ENCODE results near the gene HOXC4.
"Not testable (repeated sequence)": the region's sequence is repeated elsewhere in the genome, so short reads cannot be mapped to it uniquely, and the experiment has no call there.

The HOXC4 gene

DNA sequence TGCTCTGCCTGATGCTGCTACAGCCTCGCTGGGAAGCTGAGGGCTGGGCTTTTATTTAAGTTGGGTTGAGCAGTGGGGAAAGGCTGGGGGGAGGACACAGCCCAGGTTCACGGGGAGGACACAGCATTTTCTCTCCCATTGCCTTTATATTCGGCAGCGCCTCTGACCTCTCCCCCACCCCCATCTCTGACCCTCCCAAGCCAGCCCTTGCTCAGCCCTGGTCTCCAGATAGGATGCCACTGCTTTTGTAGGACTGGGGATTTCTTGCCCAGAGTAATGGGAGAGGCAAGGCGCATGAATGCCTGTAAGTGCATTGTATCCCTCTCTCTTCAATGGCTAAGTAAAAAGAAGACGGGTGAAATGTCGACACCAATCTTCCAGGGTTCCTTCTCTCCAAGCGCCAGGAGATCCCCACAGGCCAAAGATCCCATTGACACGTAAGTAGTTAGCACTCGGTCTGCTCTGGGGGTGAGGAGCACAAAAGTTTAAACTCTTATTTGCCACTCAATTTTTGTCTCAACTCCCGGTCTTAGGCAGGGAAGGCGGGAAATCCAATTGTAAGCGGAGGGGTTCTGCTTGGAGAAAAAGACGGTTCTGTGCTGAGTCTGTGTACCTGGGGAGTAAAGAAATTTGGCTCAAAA, 4.6 kb downstream of the HOXC4 start:
- no peak for DNase-seq (ENCODE audit: low spot score)

DNA sequence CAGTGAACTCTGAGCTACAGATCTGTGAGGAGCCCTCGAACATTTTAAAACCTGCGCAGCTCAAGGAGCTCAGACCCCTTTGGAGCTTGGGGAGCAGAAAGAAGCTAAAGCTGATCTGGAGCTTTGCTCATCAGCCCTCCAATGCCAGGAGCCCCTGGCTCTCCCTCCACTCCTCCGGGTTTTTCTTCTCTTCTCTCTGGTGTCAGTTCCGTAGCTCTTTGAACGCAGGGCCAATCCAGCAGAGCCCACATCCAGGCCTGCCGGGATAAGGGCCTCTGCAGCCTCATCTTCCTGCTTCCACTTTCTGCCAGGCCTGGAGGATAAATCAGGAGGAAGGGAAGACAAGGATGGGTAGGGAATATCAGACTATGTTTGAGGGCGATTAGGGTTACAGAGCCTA, 6.0 kb downstream of the HOXC4 start:
- no peak for DNase-seq (ENCODE audit: low spot score)

DNA sequence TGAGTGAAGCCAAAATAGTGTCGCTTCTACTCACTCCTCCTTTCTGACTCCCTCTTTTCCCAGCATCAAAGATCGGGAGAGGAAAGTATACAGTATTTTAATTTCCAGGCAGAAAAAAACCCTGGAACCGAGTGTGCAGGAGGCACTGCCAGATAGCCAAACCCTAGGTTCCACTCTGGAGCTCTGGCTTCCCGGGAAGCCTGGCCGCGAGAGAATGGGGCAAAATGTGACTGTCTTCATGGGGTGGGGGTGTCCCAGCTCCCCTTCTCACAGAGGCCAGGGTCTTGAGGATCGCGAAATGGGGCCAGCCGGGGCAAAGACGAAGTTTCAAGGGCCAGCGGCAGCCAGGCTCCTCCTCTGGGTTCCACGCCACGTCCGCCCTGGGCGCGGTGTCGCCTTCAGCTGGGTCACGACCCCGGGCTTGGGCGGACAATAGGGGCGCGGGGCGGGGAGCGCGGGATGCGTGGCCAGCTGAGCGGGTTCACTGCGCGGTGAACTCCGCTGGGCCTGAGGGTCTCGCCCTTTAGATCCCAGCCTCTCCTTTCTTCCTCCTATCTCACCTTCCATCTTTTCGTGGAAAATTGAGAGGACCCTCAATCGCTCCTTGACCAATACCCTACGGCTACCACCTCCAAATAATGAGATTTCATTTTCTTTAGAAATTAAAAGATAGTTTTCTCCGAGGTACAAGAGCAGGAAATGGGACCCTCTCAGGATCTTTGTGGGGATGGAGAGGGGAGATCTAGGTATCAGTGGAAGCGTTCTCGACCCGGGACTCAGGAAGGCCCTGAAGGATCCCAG, 6.7 kb downstream of the HOXC4 start:
- no peak for DNase-seq (ENCODE audit: low spot score)

GRCh38 chr12:54060975-54061778, 7.5 kb downstream of the HOXC4 start:
- DNase-seq (ENCODE audit: low spot score): no peak

- no peak for DNase-seq (ENCODE audit: low spot score)
Observed at GRCh38 chr12:54065677-54066076, 12.0 kb downstream of the HOXC4 start.

DNA sequence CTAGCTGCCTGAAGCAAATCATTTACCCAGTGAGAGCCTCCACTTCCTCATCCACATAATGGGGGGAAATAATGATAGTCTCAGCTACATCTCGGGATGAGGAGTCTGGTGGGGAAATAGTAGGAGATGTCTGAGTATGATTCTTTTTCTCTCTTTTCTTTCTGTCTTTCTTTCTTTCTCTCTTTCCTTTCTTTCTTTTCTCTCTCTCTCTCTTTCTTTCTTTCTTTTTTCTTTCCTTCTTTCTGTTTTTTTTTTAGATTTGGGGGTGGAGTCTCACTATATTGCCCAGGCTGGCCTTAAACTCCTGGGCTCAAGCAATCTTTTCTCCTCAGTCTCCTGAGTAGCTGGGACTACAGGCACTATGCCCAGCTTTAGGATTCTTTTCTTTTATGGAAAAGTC, 12.8 kb downstream of the HOXC4 start:
- DNase-seq (ENCODE audit: low spot score): no peak

- no peak for DNase-seq (ENCODE audit: low spot score)
Observed at GRCh38 chr12:54068418-54069070, 14.9 kb downstream of the HOXC4 start.

DNA sequence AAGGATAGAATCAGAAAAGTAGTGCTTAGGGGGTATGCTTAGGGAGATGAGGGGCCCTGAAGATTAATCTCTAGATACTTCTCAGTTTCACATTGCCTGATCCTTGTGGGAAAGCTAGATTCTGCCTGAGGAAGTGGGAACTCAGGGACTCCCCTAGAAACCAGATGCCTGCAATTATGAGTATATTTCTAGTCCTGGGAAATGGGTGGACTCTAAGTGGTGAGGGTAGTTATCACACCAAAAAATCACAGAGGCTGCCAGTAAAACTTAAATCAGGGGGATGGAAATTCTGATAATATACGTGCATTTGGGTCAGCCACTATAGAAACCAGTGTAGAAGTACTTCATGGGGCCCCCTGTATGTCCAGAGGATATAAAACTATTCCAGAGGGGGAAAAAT, 18.3 kb downstream of the HOXC4 start:
- DNase-seq (ENCODE audit: low spot score): no peak

DNA sequence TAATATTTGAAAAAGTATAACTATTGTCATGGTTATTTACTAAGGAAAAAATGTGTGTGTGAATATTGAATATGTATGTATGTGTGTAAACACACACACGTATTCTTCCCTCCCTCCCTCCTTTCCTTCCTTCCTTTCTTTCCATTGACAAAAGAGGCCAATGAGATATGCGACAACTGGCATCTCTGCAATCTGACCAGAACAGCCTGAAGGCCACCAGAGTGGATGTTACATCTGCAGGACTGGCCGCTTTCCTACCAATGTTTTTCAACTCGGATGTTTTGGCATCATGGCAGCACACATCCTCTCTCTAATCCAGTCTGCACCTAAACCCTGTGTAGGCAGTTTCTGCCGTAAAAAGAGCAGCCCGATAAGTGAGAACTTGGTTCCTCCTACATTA, 20.7 kb downstream of the HOXC4 start:
- no peak for DNase-seq (ENCODE audit: low spot score)

DNA sequence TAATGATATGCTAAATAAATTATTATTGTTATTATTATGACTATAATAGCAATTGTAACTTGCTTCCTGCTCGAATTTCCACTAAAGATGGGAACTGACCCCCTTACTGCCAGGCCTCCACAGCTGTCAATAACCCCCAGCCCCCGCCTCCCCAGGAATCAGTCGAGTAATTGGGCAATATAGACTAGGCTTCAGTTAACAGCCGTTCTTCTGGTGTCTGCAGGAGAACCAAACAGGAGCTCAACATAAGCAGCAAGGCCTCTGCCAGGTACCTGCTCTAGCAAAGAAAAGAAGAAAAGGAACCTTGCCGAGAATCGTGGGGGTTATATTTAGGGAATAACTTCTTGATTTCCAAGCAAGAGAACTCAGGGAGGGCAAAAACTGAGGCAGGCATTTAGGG, 21.8 kb downstream of the HOXC4 start:
- no peak for DNase-seq (ENCODE audit: low spot score)

- no peak for DNase-seq (ENCODE audit: low spot score)
Observed at GRCh38 chr12:54075974-54076373, 22.3 kb downstream of the HOXC4 start.

- DNase-seq (ENCODE audit: low spot score): not testable (repeated sequence)
Observed at GRCh38 chr12:54077843-54078242, 24.2 kb downstream of the HOXC4 start.

- not testable (repeated sequence) for DNase-seq (ENCODE audit: low spot score)
Observed at GRCh38 chr12:54079115-54079514, 25.5 kb downstream of the HOXC4 start.

DNA sequence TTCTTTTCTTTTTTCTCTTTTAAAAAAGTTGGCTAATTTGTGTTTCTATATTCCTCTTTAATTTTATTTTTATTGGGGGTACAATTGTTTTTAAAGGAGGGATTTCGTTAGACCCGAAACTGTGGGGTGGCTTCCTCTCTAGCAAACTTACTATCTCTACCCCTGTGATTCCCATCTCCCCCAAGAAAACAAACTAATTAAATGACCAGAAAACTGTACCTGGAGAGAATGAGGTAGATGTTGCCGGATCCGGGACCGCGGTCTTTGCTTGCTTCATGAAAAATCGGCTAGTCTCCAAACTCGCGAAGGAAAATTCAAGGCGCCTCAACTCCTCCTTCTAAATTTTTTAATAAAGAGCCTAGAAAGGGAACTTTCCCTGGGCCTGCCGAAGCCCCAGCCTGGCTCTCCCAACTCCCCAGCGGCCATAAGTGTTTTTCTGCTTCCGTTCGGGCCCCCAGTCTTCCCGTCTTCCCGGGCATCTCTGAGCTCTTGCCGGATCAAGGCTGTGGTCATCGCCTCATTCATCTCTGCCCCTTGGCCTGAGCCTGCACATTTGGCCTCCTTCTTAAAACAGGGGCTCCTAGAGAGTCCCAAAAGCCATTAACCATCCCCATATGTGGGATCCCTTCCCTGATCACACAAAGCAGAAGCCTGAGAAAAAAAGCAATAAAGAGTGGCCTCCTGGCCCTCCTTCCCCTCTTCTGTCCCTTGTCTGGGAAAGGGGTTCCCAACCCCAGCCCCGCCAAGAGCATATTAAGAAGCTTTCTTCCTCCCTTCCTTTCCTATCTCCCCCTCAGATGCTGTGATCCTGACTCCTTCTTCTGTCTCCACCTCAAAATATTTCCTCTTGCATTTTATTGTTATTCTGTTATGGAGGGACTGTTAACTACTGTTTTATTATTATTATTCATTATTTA, 26.6 kb downstream of the HOXC4 start:
- DNase-seq (ENCODE audit: low spot score): not testable (repeated sequence)

GRCh38 chr12:54081053-54081514, 27.4 kb downstream of the HOXC4 start:
- not testable (repeated sequence) for DNase-seq (ENCODE audit: low spot score)

DNA sequence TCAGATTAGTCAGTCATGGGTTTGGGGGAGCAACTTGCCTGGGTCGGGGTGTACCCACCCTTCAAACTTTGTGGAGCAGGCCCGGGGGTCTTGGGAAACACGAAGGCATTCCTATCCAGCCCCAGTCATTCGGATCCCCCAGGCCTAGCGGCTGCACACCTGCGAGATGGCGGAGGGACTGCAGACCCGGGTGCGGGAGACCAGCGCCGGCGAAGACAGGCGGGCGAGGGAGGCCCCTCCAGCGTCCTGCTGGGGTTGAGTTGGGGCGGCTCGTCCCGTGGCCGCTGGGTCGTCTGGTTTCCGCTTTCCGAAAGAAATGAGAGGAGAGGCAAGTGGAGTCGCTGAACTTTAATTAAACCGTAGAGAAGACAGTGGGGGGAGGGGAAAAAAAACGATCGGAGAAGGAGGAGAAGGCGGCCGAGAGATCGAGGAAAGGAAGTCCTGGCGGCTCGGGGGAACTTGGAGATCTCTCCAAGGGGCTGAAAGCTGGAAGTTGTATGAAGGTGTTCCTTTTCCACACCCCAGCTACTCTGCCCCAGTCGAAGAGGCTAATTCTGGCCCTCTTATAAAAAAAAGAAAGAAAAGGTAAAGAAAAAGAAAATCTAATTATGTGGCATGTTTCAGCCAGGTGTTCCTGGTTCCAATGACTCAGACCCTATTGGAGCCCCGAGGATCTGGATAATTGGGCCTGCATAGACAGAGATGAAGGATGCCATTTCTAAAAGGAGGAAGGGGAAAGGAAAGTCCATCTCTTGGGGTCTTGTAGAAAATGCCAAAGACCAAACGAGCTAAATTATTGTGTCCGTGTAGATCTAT, 28.2 kb downstream of the HOXC4 start:
- DNase-seq (ENCODE audit: low spot score): not testable (repeated sequence)

DNA sequence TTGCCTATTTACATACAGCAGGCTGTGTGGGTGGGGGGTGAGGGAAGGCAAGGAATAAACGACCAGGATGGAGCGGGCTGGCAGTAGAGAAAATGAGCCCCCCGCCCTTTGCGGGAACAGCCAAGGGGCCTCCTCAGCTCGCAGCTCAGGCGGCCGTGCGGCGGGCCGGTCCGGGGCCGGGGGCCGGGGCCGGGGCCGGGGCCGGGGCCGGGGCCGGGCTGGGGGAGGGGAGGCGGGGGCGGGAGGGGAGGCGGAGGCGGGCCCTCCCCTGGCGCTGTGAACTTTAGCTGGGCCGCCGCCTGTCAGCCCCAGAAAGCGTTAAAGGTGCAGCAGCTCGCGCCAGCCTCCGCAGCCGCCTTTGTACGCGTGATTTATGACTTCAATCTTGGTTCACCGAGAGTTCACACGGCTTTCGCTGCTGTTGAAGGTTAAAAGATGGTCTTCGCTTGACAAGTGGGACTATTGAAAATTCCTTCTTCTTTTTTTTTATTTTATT, 28.8 kb downstream of the HOXC4 start:
- no peak for DNase-seq (ENCODE audit: low spot score)

GRCh38 chr12:54088011-54088410, 34.4 kb downstream of the HOXC4 start:
- not testable (repeated sequence) for DNase-seq (ENCODE audit: low spot score)

- not testable (repeated sequence) for DNase-seq (ENCODE audit: low spot score)
Observed at GRCh38 chr12:54089465-54089864, 35.8 kb downstream of the HOXC4 start.

DNA sequence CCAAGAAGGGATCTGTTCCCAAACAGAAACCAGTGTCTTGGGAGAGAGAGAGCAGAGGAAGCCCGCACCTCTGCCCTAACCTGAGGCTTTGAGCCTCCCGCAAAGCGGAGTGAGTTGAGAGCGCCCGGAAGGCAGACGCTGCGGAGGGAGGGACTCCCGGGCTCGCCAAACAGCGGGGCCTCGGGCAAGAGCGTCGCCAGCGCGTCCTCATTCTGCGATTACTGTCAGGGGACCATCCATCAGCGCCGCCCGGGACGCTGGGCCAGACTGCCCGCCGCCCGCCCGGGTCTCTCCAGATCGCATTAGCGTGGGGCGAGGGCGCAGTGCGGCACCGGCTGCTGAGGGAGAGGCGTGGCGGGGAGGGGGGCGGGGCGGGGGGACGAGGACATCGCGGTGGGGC, 36.7 kb downstream of the HOXC4 start:
- not testable (repeated sequence) for DNase-seq (ENCODE audit: low spot score)

Measured in RKO (cell line).